Measurements from ENCODE around the gene SLAMF7. TPM values are rescaled to one million over a fixed set of nuclear protein-coding genes. Genes with fewer than 3 reads are reported as not detected.
"Not testable (repeated sequence)": the region's sequence is repeated elsewhere in the genome, so short reads cannot be mapped to it uniquely, and the experiment has no call there.

The SLAMF7 gene
- total RNA-seq, 1 experiment from 2014 or later = 3.6 TPM

DNA sequence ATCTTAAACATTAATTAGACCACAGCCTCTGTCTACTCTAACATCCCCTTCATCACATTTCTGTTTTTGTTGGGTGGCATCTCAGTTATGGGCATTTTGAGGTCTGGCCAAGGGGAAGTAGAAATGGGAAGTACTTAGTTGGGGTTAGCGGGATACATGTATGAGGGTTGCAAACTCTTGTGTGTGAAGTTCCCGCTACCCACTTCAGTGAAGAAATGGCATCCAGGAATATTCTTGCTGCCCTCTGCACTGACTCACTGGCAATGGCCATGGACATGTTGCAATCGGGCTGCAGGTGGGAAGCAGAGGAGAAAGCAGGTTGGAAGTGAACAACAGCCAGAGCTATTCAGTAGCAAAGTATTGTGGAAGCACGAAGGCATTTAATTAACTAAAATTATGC is 34.8 kb upstream of the SLAMF7 start:
- no peak overlapping the region for H2AFZ ChIP-seq
- no peaks in the 10 kb centered on the region for H3K36me3 ChIP-seq (ENCODE audit: low read depth)
- H3K27ac ChIP-seq = no peak overlapping the region
- no TSS peak for BruUV-seq (replicated peaks)
- peaks cover 83% of the 10 kb centered on the region for H3K27me3 ChIP-seq (ENCODE audit: insufficient read depth, low read depth)
- H3K79me2 ChIP-seq (ENCODE audit: low read depth) = no peaks in the 10 kb centered on the region
- no peak overlapping the region for H3K4me2 ChIP-seq
- CTCF ChIA-PET = no interaction called here
- no peak overlapping the region for H3K4me3 ChIP-seq
- no peaks in the 10 kb centered on the region for H3K4me1 ChIP-seq (replicated peaks; ENCODE audit: insufficient read depth)
- no peaks in the 10 kb centered on the region for H3F3A ChIP-seq (ENCODE audit: insufficient read depth, low read depth)
- TF ChIP-seq EZH2 (IDR thresholded peaks at IDR 0.05; ENCODE audit: low read depth) = no peak
- no peak for TF ChIP-seq CTCF (conservative IDR thresholded peaks at IDR 0.05)
- intact Hi-C loops (cut with micrococcal nuclease; ENCODE audit: unreplicated experiment) = no loop called here
- POLR2A ChIA-PET (ENCODE audit: unreplicated experiment) = no interaction called here
- H4K20me1 ChIP-seq (ENCODE audit: insufficient read depth) = no peaks in the 10 kb centered on the region
- no peaks in the 10 kb centered on the region for H3K9me3 ChIP-seq (ENCODE audit: insufficient read depth, low read depth)
- no peak for DNase-seq
- no peaks in the 10 kb centered on the region for H3K9me2 ChIP-seq (ENCODE audit: insufficient read depth)

DNA sequence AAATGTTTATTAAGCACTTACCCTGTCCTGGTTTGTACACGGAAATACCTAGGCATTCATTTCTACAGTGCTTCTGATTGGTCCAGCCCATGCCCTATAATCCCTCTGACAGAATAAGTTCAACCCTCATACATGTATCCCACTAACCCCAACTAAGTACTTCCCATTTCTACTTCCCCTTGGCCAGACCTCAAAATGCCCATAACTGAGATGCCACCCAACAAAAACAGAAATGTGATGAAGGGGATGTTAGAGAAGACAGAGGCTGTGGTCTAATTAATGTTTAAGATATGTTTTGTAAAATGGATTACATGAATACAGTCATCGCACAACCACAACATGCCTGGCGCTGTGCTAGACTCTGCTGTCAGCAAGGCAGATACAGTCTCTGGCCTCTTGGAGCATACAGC is 33.8 kb upstream of the SLAMF7 start:
- H3K27me3 ChIP-seq (ENCODE audit: insufficient read depth, low read depth) = peaks cover 88% of the 10 kb centered on the region
- POLR2A ChIA-PET (ENCODE audit: unreplicated experiment); CTCF ChIA-PET; H3K27ac ChIP-seq; H4K20me1 ChIP-seq (ENCODE audit: insufficient read depth); H3K36me3 ChIP-seq (ENCODE audit: low read depth); H3K4me1 ChIP-seq (replicated peaks; ENCODE audit: insufficient read depth); H3F3A ChIP-seq (ENCODE audit: insufficient read depth, low read depth); H3K4me3 ChIP-seq; H3K9me2 ChIP-seq (ENCODE audit: insufficient read depth); H3K4me2 ChIP-seq; H3K9me3 ChIP-seq (ENCODE audit: insufficient read depth, low read depth); DNase-seq; intact Hi-C loops (cut with micrococcal nuclease; ENCODE audit: unreplicated experiment); BruUV-seq (replicated peaks); H3K79me2 ChIP-seq (ENCODE audit: low read depth); H2AFZ ChIP-seq: not testable (repeated sequence)

DNA sequence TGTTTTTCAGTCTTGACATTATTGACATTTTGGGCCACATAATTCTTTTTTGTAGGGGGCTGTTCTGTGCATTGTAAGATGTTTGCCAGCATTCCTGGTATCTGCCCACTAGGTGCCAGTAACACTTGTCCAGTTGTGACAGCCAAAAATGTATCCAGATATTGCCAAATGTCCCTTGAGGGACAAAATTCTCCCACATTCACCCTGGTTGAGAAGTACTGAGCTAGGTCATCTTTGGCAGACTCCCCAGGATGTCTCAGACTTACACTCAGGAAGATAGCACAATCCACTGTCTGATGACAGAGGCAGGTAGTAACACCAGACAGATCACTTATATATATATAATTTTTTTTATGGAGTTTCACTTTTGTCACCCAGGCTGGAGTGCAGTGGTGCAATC is 33.3 kb upstream of the SLAMF7 start:
- Histone ChIP-seq H3K4me2 (no peak overlapping the region), H4K20me1 (ENCODE audit: insufficient read depth) (no peaks in the 10 kb centered on the region), H2AFZ (no peak overlapping the region), H3K79me2 (ENCODE audit: low read depth) (no peaks in the 10 kb centered on the region), H3K9me2 (ENCODE audit: insufficient read depth) (no peaks in the 10 kb centered on the region), H3K9me3 (ENCODE audit: insufficient read depth, low read depth) (no peaks in the 10 kb centered on the region), H3F3A (ENCODE audit: insufficient read depth, low read depth) (no peaks in the 10 kb centered on the region), H3K4me3 (no peak overlapping the region), H3K36me3 (ENCODE audit: low read depth) (no peaks in the 10 kb centered on the region), H3K4me1 (replicated peaks; ENCODE audit: insufficient read depth) (no peaks in the 10 kb centered on the region), H3K27me3 (ENCODE audit: insufficient read depth, low read depth) (peaks cover 88% of the 10 kb centered on the region), H3K27ac (no peak overlapping the region)
- DNase-seq = no peak
- CTCF ChIA-PET = no interaction called here
- POLR2A ChIA-PET (ENCODE audit: unreplicated experiment) = no interaction called here
- TF ChIP-seq CTCF (conservative IDR thresholded peaks at IDR 0.05) (no peak), EZH2 (IDR thresholded peaks at IDR 0.05; ENCODE audit: low read depth) (no peak)
- intact Hi-C loops (cut with micrococcal nuclease; ENCODE audit: unreplicated experiment) = no loop called here
- no TSS peak for BruUV-seq (replicated peaks)

- no peaks in the 10 kb centered on the region for H3K9me3 ChIP-seq (ENCODE audit: insufficient read depth, low read depth)
- H3K9me2 ChIP-seq (ENCODE audit: insufficient read depth) = no peaks in the 10 kb centered on the region
- TF ChIP-seq CTCF (conservative IDR thresholded peaks at IDR 0.05) (no peak), EZH2 (IDR thresholded peaks at IDR 0.05; ENCODE audit: low read depth) (no peak)
- no peaks in the 10 kb centered on the region for H3K4me1 ChIP-seq (replicated peaks; ENCODE audit: insufficient read depth)
- ChIA-PET CTCF (no interaction called here), POLR2A (ENCODE audit: unreplicated experiment) (no interaction called here)
- H3K4me2 ChIP-seq = no peak overlapping the region
- no peak overlapping the region for H2AFZ ChIP-seq
- H4K20me1 ChIP-seq (ENCODE audit: insufficient read depth) = no peaks in the 10 kb centered on the region
- H3K79me2 ChIP-seq (ENCODE audit: low read depth) = no peaks in the 10 kb centered on the region
- no peak overlapping the region for H3K27ac ChIP-seq
- BruUV-seq (replicated peaks) = no TSS peak
- H3K27me3 ChIP-seq (ENCODE audit: insufficient read depth, low read depth) = peaks cover 92% of the 10 kb centered on the region
- H3K4me3 ChIP-seq = no peak overlapping the region
- no peaks in the 10 kb centered on the region for H3K36me3 ChIP-seq (ENCODE audit: low read depth)
- intact Hi-C loops (cut with micrococcal nuclease; ENCODE audit: unreplicated experiment) = no loop called here
- no peak for DNase-seq
- H3F3A ChIP-seq (ENCODE audit: insufficient read depth, low read depth) = no peaks in the 10 kb centered on the region
These were observed 32.4 kb upstream of the SLAMF7 start for GRCh38 chr1:160706526-160707235.

All from PC-9 (cell line).